SH-SY5Y (cell line): ENCODE results near the gene IRAK3.

Experiments used
- GATA2 ChIP-seq: IDR thresholded peaks from 2 replicates; pipeline ENCODE4 v1.6.1; 2011; ENCODE audit warnings: mild to moderate bottlenecking, low read depth, low read length
- GATA3 ChIP-seq: IDR thresholded peaks from 2 replicates; pipeline ENCODE4 v1.6.1; 2011; ENCODE audit warnings: low read depth, mild to moderate bottlenecking, low read length, moderate library complexity

GRCh38 chr12:66279123-66279712 is 90.2 kb downstream of the IRAK3 start:
- TF ChIP-seq GATA3: no peak
- no peak for TF ChIP-seq GATA2
